Raji (cell line): Measurements from ENCODE around the gene PRICKLE3.

Source experiments
- POLR2A ChIP-seq: IDR thresholded peaks from 2 replicates; pipeline ENCODE4 v1.6.1; 2011; ENCODE audit warnings: low read depth, low read length, control low read depth; ENCODE audit not compliant: insufficient read depth

Gene PRICKLE3

DNA sequence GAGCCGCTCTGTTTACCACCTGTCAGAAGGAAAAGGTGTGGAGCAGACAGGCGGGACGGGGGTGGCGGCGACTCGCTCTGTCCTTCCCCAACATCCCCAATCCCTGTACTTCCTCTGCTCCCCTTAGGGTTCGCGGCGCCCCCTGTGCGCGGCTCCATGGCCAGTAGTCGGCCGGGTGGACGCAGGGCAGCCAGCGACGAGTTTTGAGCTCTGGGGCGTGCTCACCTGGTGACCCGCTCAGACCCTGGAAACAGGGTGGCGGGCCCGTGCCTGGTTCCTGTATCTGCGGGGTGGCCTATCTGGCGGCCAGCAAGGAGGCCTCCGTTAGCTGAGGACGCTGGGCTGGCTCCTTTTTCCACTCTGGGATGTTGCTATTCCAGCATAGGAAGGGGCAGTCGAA lies 29.0 kb downstream of the PRICKLE3 start:
- no peak for TF ChIP-seq POLR2A

- TF ChIP-seq POLR2A, result peak; percentile 34
Measured at GRCh38 chrX:49155900-49156837, 30.0 kb downstream of the PRICKLE3 start.

- TF ChIP-seq POLR2A, result no peak
Measured at GRCh38 chrX:49155243-49155899, 30.8 kb downstream of the PRICKLE3 start.

DNA sequence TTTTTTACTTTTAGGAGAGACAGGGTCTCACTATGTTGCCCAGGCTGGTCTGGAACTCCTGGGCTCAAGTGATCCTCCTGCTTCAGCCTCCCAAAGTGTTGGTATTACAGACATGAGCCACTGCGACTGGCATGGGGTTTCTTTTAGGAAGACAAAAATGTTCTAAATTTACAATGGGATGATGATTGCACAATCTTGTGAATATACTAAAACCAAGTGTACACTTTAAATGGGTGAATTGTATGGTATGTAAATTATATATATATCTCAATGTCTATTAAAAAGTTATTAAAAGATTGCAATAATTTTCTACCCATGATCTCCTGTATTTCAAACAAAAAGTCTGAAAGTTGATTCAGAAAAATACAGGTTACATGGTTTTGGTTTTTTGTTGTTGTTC lies 32.7 kb downstream of the PRICKLE3 start:
- no peak for TF ChIP-seq POLR2A

GRCh38 chrX:49147936-49148335 lies 38.2 kb downstream of the PRICKLE3 start:
- no peak for TF ChIP-seq POLR2A

DNA sequence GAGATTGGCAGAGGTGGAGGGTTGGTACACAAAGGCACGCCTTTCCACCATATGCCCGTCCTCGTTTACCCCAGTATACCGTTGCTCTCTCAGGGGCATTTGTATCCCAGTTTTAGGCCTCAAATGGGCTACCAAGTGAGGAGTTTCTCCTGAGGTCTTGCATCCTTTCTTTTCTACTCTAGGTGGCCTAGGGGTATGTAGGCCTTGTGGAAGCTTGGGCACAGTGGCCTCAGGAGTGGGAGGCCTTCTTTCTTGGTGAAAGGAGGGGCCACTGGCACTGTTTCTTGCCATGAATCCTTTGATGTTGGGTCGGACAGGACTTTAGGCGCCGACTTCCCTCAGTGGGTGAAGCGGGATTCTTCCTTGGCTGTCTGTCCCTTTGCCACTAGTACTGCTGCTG lies 38.9 kb downstream of the PRICKLE3 start:
- no peak for TF ChIP-seq POLR2A

DNA sequence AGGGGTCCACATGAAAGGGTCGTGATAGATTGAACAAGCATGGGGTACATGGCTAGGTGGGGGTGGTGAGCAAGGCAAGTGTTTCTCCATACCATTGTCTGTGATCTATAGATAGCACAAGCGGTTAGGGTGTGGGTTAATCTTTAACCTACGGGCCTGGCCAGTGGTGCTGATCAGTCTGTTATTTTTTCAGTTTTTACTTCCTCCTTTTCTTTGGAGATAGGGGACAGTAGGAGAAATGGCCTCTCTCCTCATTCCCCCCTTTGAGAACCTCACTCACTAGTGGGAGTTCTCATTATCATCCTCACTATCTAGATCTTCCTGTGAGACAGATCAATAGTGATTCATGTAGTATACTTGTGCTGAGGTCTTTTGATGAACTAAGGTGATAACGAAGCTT lies 46.5 kb downstream of the PRICKLE3 start:
- no peak for TF ChIP-seq POLR2A

GRCh38 chrX:49137492-49137891 lies 48.7 kb downstream of the PRICKLE3 start:
- no peak for TF ChIP-seq POLR2A

GRCh38 chrX:49133759-49134158 lies 52.4 kb downstream of the PRICKLE3 start:
- no peak for TF ChIP-seq POLR2A

GRCh38 chrX:49129427-49129826 lies 56.7 kb downstream of the PRICKLE3 start:
- no peak for TF ChIP-seq POLR2A
